DND-41 (cell line): ENCODE measurements around the gene ZC3H12A.
A peak's percentile ranks its signal among the peaks of the same experiment; 100 is the strongest.

ENCODE experiments used
- ATAC-seq: fragments of 200-7000 bp; cut with Tn5 transposase; 3 replicates; pipeline ENCODE4 v1.9.1; 2021; ENCODE audit warnings: low read depth; ENCODE audit not compliant: insufficient read depth
- DNase-seq: peaks from one replicate; pipeline ENCODE4 v3.0.0-alpha.2; 2020
- H2AFZ ChIP-seq: 2 replicates; pipeline ENCODE4 v1.6.0; 2012; ENCODE audit warnings: low read depth, low read length
- H3K27ac ChIP-seq: 2 replicates; pipeline ENCODE4 v1.5.1; 2012; ENCODE audit warnings: low read length, inconsistent platforms
- H3K27me3 ChIP-seq: fragments of 200-600 bp; sonication (generic); 2 replicates; pipeline ENCODE4 v1.6.0; 2012; ENCODE audit warnings: low read length, mild to moderate bottlenecking, inconsistent platforms; ENCODE audit not compliant: insufficient read depth, poor library complexity
- H3K36me3 ChIP-seq: 2 replicates; pipeline ENCODE4 v1.5.1; 2012; ENCODE audit warnings: low read length, inconsistent platforms; ENCODE audit not compliant: insufficient read depth
- H3K4me1 ChIP-seq: 2 replicates; pipeline ENCODE4 v1.5.1; 2012; ENCODE audit warnings: mild to moderate bottlenecking, low read length; ENCODE audit not compliant: insufficient read depth
- H3K4me2 ChIP-seq: 2 replicates; pipeline ENCODE4 v1.6.0; 2012; ENCODE audit warnings: mild to moderate bottlenecking, moderate library complexity, low read length, inconsistent platforms; ENCODE audit not compliant: insufficient read depth
- H3K4me3 ChIP-seq, 2 experiments: fragments of 200-600 bp in 1 of 2; shearing (Covaris generic) in 1 of 2; 2 replicates each; pipeline ENCODE4 v1.5.1; 2012 to 2016; ENCODE audit warnings: inconsistent platforms in 2 of 2, low read length in 2 of 2, mild to moderate bottlenecking in 2 of 2, low read depth in 1 of 2, moderate library complexity in 1 of 2
- H3K79me2 ChIP-seq: 2 replicates; pipeline ENCODE4 v1.6.0; 2012; ENCODE audit warnings: low read length, inconsistent platforms; ENCODE audit not compliant: insufficient read depth
- H3K9ac ChIP-seq: 2 replicates; pipeline ENCODE4 v1.6.0; 2012; ENCODE audit warnings: low read depth, mild to moderate bottlenecking, inconsistent platforms, low read length, moderate library complexity
- H3K9me3 ChIP-seq: 2 replicates; pipeline ENCODE4 v1.5.1; 2012; ENCODE audit warnings: low read length, moderate library complexity, mild to moderate bottlenecking, inconsistent platforms; ENCODE audit not compliant: insufficient read depth, severe bottlenecking
- H4K20me1 ChIP-seq: 2 replicates; pipeline ENCODE4 v1.6.0; 2012; ENCODE audit warnings: low read length; ENCODE audit not compliant: insufficient read depth
- CTCF ChIP-seq: IDR thresholded peaks from 2 replicates; pipeline ENCODE4 v1.5.1; 2012; ENCODE audit warnings: borderline replicate concordance, low read length, moderate library complexity, mild to moderate bottlenecking; ENCODE audit not compliant: poor library complexity, severe bottlenecking; ENCODE audit errors: extremely low read depth
- EZH2 ChIP-seq: IDR thresholded peaks from 3 replicates; pipeline ENCODE4 v1.6.1; 2012; ENCODE audit warnings: borderline replicate concordance, low read depth, mild to moderate bottlenecking, moderate library complexity, low read length, inconsistent platforms; ENCODE audit not compliant: severe bottlenecking

Gene ZC3H12A

GRCh38 chr1:37506740-37507139, 32.4 kb downstream of the ZC3H12A start:
- Histone ChIP-seq H3K9me3 (no peaks in the 10 kb centered on the region), H4K20me1 (peaks cover 14% of the 10 kb centered on the region), H3K79me2 (peaks cover 53% of the 10 kb centered on the region), H3K4me2 (no peak overlapping the region), H2AFZ (no peak overlapping the region), H3K4me3 (no peak overlapping the region), H3K27ac (no peak overlapping the region), H3K27me3 (no peaks in the 10 kb centered on the region), H3K36me3 (peaks cover 88% of the 10 kb centered on the region), H3K9ac (no peak overlapping the region), H3K4me1 (peaks cover 8% of the 10 kb centered on the region; the same call in 1 of the 2 replicates)
- ATAC-seq (no peak), DNase-seq (no peak)
- no peak for TF ChIP-seq EZH2
- no peak for TF ChIP-seq CTCF

- ATAC-seq: peak; percentile 62; the same call in 2 of the 3 replicates
Measured at GRCh38 chr1:37509181-37509580, 34.8 kb downstream of the ZC3H12A start.

GRCh38 chr1:37513795-37514349, 39.5 kb downstream of the ZC3H12A start:
- peak overlapping the region; percentile 89 for H2AFZ ChIP-seq

More at GRCh38 chr1:37509181-37509580, 34.8 kb downstream of the ZC3H12A start:
- TF ChIP-seq CTCF (peak; percentile 42), EZH2 (no peak)
- no peak overlapping the region for H3K9ac ChIP-seq
- no peaks in the 10 kb centered on the region for H3K27me3 ChIP-seq
- H3K27ac ChIP-seq: no peak overlapping the region
- no peak overlapping the region for H3K4me2 ChIP-seq
- no peak overlapping the region for H3K4me3 ChIP-seq
- H3K4me1 ChIP-seq: peaks cover 29% of the 10 kb centered on the region
- H2AFZ ChIP-seq: no peak overlapping the region
- peaks cover 79% of the 10 kb centered on the region for H3K36me3 ChIP-seq
- no peak for DNase-seq
- H3K9me3 ChIP-seq: no peaks in the 10 kb centered on the region
- peaks cover 24% of the 10 kb centered on the region for H4K20me1 ChIP-seq
- peaks cover 62% of the 10 kb centered on the region for H3K79me2 ChIP-seq

More at GRCh38 chr1:37513795-37514349, 39.5 kb downstream of the ZC3H12A start:
- H3K27ac ChIP-seq: peak overlapping the region; percentile 88
- H4K20me1 ChIP-seq: peaks cover 12% of the 10 kb centered on the region
- peak overlapping the region; percentile 61 to 84 for H3K4me3 ChIP-seq
- peak overlapping the region; percentile 71 for H3K9ac ChIP-seq
- H3K9me3 ChIP-seq: no peaks in the 10 kb centered on the region
- ATAC-seq: 0 out of 3 replicates have a peak, but pooled peaks have one; percentile 3
- H3K27me3 ChIP-seq: no peaks in the 10 kb centered on the region
- H3K36me3 ChIP-seq: peaks cover 41% of the 10 kb centered on the region
- no peak for TF ChIP-seq CTCF
- no peak for TF ChIP-seq EZH2
- peaks cover 47% of the 10 kb centered on the region for H3K79me2 ChIP-seq
- peak overlapping the region; percentile 95 for H3K4me2 ChIP-seq
- DNase-seq: peak; percentile 37
- H3K4me1 ChIP-seq: peaks cover 39% of the 10 kb centered on the region
